Stimulated activated CD4-positive, alpha-beta T cell treated with anti-CD3 and anti-CD28 coated beads, Interleukin-15, amount 100 ng/mL, for 48 hours (primary cell): ENCODE data around the gene EPOP.

Experiments used
- DNase-seq, 2 donors: peaks; one replicate each; pipeline ENCODE4 v3.0.0-alpha.2; 2020; ENCODE audit warnings: low read depth in 2 of 2

EPOP gene

GRCh38 chr17:38674014-38674748 is 576 bp downstream of the EPOP start:
- no peak for DNase-seq

GRCh38 chr17:38673707-38674013 is 1.1 kb downstream of the EPOP start:
- DNase-seq, result no peak

GRCh38 chr17:38672788-38673706 is 1.7 kb downstream of the EPOP start:
- DNase-seq, result no peak

GRCh38 chr17:38671939-38672720 is 2.6 kb downstream of the EPOP start:
- no peak for DNase-seq

GRCh38 chr17:38669520-38669919 is 5.2 kb downstream of the EPOP start:
- no peak for DNase-seq

GRCh38 chr17:38667787-38668122 is 7.0 kb downstream of the EPOP start:
- DNase-seq, result no peak

- DNase-seq, result no peak
Measured at GRCh38 chr17:38667099-38667786, 7.5 kb downstream of the EPOP start.

- DNase-seq, result no peak
Measured at GRCh38 chr17:38663964-38664644, 10.7 kb downstream of the EPOP start.

GRCh38 chr17:38663125-38663751 is 11.5 kb downstream of the EPOP start:
- DNase-seq, result no peak

- DNase-seq, result no peak
Measured at GRCh38 chr17:38660097-38661025, 14.4 kb downstream of the EPOP start.

- DNase-seq, result no peak
Measured at GRCh38 chr17:38659415-38659814, 15.3 kb downstream of the EPOP start.

- DNase-seq, result no peak
Measured at GRCh38 chr17:38658741-38659345, 15.9 kb downstream of the EPOP start.

GRCh38 chr17:38657824-38658740 is 16.7 kb downstream of the EPOP start:
- no peak for DNase-seq

- DNase-seq, result no peak
Measured at GRCh38 chr17:38656959-38657823, 17.6 kb downstream of the EPOP start.

GRCh38 chr17:38654411-38655398 is 20.1 kb downstream of the EPOP start:
- DNase-seq, result no peak

GRCh38 chr17:38653679-38654078 is 21.1 kb downstream of the EPOP start:
- DNase-seq, result no peak
